Erythroblast (primary cell): ENCODE results near the gene SLC25A28.

Experiments used
- GATA1 ChIP-seq: IDR thresholded peaks from 2 replicates; pipeline ENCODE4 v1.6.1; 2011; ENCODE audit warnings: low read depth, mild to moderate bottlenecking, control low read depth, low read length, moderate library complexity
- POLR2A ChIP-seq: IDR thresholded peaks from 2 replicates; pipeline ENCODE4 v1.6.1; 2011; ENCODE audit warnings: mild to moderate bottlenecking, low read length

DNA sequence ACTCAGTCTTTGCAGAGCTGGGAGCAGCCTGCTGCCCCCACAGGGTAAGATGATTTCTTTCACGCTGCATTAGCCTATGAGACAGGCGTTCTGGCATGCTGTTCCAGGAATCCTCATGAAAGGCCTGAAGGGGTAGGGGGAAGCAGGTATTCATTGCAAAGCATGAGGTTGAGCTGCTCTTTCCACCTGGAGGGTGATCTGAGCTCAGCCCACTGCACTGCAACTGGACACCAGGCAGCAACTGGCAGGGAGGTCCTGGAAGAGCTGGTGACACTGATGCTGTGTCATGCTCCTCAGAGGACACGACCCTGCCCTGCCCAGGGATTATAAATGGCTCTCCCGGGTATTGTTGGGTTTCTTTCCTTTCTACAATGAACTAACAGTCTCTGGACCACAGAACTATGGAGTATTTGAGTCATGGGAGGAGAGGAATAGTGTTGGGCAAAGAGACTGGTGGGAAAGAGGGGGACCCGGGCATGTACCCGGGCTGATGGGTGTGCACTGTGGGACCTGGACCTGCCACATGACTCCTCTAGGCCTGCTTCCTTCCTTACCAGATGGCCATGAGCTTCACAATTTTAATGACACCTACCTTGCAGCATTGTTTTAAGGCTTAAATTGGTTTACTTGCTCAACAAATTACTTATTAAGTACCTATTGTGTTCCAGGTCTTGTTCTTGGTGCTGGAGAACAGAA lies 24.3 kb downstream of the SLC25A28 start:
- TF ChIP-seq POLR2A = no peak
- no peak for TF ChIP-seq GATA1
